ENCODE results near the gene NUAK1. TPM values are rescaled to one million over a fixed set of nuclear protein-coding genes. Genes with fewer than 3 reads are reported as not detected.

Gene NUAK1
- total RNA-seq, 1 experiment from 2014 or later: 50.3 TPM

GRCh38 chr12:106054049-106054448, 84.7 kb downstream of the NUAK1 start:
- TF ChIP-seq POLR2AphosphoS5 (IDR thresholded peaks at IDR 0.05; ENCODE audit: low read depth, low read length) (no peak), SIN3A (IDR thresholded peaks at IDR 0.05; ENCODE audit: borderline replicate concordance, insufficient read depth, low read depth, low read length) (no peak), CTCF (IDR thresholded peaks at IDR 0.05) (no peak), REST (IDR thresholded peaks at IDR 0.05; ENCODE audit: insufficient read depth in 1 of 2, low read depth in 2 of 2, low read length in 1 of 2) (no peak), TCF7L2 (IDR thresholded peaks at IDR 0.05; ENCODE audit: low read depth, low read length) (no peak)
- ChIA-PET POLR2A (no interaction called here), CTCF (no interaction called here)
- Histone ChIP-seq H3K27me3 (ENCODE audit: control insufficient read depth, insufficient read depth, low read length) (no peaks in the 10 kb centered on the region), H3K4me1 (ENCODE audit: control insufficient read depth, insufficient read depth, low read length) (no peaks in the 10 kb centered on the region; the same call in 1 of the 2 replicates), H3K9me3 (ENCODE audit: control insufficient read depth, insufficient read depth, low read depth, low read length) (0 out of 2 replicates have a peak, but pooled peaks cover 5% of the 10 kb centered on the region), H3K4me3 (ENCODE audit: low read depth in 2 of 2, low read length in 2 of 2) (no peak overlapping the region), H3K36me3 (ENCODE audit: control insufficient read depth, insufficient read depth, low read length) (no peaks in the 10 kb centered on the region), H3K27ac (ENCODE audit: low read length) (no peak overlapping the region)
- BruUV-seq (replicated peaks): no TSS peak
- intact Hi-C loops (cut with micrococcal nuclease; ENCODE audit: unreplicated experiment) (no loop called here), in situ Hi-C loops (cut with HindIII; ENCODE audit: low pct_unique_long_range_greater_than_20kb, low sequenced_read_pairs) (no loop called here)
- ATAC-seq (no peak), DNase-seq (ENCODE audit: low read depth, low spot score) (no peak)

GRCh38 chr12:106051853-106052531, 86.8 kb downstream of the NUAK1 start:
- Histone ChIP-seq H3K27me3 (ENCODE audit: control insufficient read depth, insufficient read depth, low read length) (no peaks in the 10 kb centered on the region), H3K27ac (ENCODE audit: low read length) (no peak overlapping the region; the same call in 1 of the 2 replicates), H3K36me3 (ENCODE audit: control insufficient read depth, insufficient read depth, low read length) (no peaks in the 10 kb centered on the region), H3K4me3 (ENCODE audit: low read depth in 2 of 2, low read length in 2 of 2) (no peak overlapping the region), H3K4me1 (ENCODE audit: control insufficient read depth, insufficient read depth, low read length) (no peaks in the 10 kb centered on the region), H3K9me3 (ENCODE audit: control insufficient read depth, insufficient read depth, low read depth, low read length) (0 out of 2 replicates have a peak, but pooled peaks cover 5% of the 10 kb centered on the region)
- ATAC-seq (no peak), DNase-seq (ENCODE audit: low read depth, low spot score) (no peak)
- no peak for TF ChIP-seq POLR2AphosphoS5 (IDR thresholded peaks at IDR 0.05; ENCODE audit: low read depth, low read length)
- TF ChIP-seq CTCF (IDR thresholded peaks at IDR 0.05): no peak
- TF ChIP-seq TCF7L2 (IDR thresholded peaks at IDR 0.05; ENCODE audit: low read depth, low read length): no peak
- no peak for TF ChIP-seq REST (IDR thresholded peaks at IDR 0.05; ENCODE audit: insufficient read depth in 1 of 2, low read depth in 2 of 2, low read length in 1 of 2)
- TF ChIP-seq SIN3A (IDR thresholded peaks at IDR 0.05; ENCODE audit: borderline replicate concordance, insufficient read depth, low read depth, low read length): no peak
- in situ Hi-C loops (cut with HindIII; ENCODE audit: low pct_unique_long_range_greater_than_20kb, low sequenced_read_pairs) (no loop called here), intact Hi-C loops (cut with micrococcal nuclease; ENCODE audit: unreplicated experiment) (no loop called here)
- CTCF ChIA-PET: no interaction called here
- no TSS peak for BruUV-seq (replicated peaks)
- POLR2A ChIA-PET: no interaction called here
